GM19455 (cell line): Measurements from ENCODE around the gene PITRM1.
"Not testable (repeated sequence)": the region's sequence is repeated elsewhere in the genome, so short reads cannot be mapped to it uniquely, and the experiment has no call there.

Experiments used
- ATAC-seq: cut with Tn5 transposase; IDR thresholded peaks from one replicate; pipeline ENCODE4 v1.9.1; 2021; ENCODE audit not compliant: unreplicated experiment

PITRM1 gene

GRCh38 chr10:3124412-3125175, 48.0 kb downstream of the PITRM1 start:
- no peak for ATAC-seq

GRCh38 chr10:3123571-3124411, 48.8 kb downstream of the PITRM1 start:
- no peak for ATAC-seq

- ATAC-seq = no peak
These were observed 49.9 kb downstream of the PITRM1 start for GRCh38 chr10:3122486-3123205.

- no peak for ATAC-seq
These were observed 50.5 kb downstream of the PITRM1 start for GRCh38 chr10:3122034-3122433.

DNA sequence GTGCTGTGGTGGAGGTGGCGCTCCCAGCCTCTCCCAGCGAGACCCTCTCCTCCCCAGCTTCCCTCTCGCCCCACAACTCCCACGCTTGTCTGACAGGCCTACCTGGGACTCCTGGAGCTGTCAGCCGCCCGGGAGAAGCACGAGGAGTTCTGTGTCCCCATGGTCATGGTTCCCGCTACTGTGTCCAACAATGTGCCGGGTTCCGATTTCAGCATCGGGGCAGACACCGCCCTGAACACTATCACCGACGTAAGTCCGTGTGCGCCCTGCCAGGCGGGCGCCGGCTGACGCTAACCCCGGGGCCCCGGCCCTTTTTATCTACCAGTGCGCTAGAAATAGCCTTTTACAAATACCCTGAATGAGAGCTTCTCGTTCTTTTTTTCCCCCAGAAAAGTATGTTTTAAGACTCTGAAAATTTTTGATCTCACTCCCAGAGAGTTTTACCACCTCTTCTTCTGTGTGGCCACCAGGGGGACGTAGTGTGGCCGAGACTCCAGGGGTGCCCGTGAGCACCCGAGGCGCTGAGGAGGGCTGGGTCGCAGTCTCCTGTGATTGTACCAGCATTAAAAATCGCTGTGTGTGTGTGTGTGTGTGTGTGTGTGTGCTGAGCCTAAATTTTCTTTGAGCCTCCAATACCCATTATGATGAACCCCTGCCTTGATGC, 52.7 kb downstream of the PITRM1 start:
- no peak for ATAC-seq

DNA sequence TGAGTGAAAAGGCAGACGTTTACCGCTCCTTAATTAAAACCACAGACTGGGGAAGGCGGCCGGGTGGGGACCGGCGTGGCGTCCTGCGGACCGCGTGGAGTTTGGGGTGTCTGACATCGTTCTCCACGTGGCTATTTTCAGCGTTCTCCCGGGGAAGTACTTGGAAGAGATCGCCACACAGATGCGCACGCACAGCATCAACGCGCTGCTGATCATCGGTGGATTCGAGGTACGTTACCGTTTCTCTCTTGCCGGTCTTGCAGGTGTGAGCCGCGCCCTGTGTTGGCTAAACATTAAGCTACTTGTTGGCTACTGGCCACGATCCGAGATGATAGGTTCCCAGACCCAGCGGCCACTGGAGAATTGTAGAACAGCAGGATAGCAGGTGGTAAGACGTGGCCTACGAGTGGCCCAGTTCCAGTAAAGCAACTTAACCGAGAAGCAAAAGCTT, 53.9 kb downstream of the PITRM1 start:
- ATAC-seq = no peak

DNA sequence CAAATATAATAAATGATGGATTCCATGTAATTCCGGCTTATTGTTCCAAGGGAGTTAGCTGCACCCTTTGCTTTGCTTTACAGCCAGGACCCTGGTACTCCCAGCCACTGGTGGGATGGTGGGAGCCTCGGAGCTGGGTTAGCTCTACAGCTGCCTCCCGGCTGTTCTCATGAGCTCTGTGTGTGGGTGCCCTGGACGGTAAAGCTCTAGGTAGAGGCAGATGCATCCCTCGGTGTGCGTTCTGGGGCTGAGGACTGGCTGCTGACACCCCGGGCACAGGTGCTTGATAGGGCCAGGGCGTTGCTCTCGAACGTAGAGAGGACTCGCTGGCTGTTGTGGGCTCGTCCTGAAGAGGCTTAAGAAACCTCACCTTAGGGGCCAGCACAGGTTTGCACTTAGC, 55.1 kb downstream of the PITRM1 start:
- ATAC-seq = no peak

DNA sequence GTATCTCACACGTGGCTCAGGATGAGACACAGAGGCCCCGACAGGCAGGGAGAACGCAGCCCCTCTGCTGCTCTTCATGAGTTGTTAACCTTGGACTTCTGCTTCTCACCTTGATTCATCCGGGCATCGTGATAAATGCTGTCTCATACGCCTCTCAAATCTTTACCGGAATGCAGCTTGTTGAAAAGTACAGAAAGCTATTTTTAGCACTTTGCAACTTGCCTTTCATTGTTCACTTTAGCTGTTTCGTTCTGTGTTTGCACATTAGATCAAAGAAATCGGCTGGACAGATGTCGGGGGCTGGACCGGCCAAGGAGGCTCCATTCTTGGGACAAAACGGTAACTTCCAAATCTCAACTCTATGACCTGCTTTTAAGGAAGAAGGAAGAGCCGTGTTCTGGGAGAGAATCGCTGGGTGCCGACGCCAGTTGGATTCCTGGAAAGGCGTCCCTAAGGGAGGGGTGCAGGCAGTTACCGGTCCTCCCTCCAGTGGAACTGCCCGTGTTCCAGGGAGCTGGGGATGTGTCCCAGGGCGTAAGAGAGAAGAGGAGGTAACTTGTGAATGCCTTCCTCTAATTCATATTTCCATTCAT, 56.0 kb downstream of the PITRM1 start:
- ATAC-seq = no peak

GRCh38 chr10:3115685-3116084, 56.9 kb downstream of the PITRM1 start:
- ATAC-seq = no peak

DNA sequence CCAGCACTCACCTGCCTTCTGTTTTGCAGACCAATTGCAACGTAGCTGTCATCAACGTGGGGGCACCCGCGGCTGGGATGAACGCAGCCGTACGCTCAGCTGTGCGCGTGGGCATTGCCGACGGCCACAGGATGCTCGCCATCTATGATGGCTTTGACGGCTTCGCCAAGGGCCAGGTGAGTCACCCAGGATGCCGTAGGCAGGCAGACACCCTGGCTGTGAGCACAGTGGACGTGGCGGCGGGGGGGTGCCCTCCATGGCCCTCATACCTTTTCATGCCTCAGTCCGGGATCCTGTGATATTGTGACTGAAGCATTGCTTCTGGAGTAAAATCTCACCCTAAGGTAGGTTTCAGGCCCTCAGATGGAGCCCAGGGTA, 59.2 kb downstream of the PITRM1 start:
- no peak for ATAC-seq

- no peak for ATAC-seq
These were observed 60.9 kb downstream of the PITRM1 start for GRCh38 chr10:3111621-3112163.

GRCh38 chr10:3110782-3111620, 61.6 kb downstream of the PITRM1 start:
- no peak for ATAC-seq

- ATAC-seq = no peak
These were observed 62.9 kb downstream of the PITRM1 start for GRCh38 chr10:3109633-3110032.

DNA sequence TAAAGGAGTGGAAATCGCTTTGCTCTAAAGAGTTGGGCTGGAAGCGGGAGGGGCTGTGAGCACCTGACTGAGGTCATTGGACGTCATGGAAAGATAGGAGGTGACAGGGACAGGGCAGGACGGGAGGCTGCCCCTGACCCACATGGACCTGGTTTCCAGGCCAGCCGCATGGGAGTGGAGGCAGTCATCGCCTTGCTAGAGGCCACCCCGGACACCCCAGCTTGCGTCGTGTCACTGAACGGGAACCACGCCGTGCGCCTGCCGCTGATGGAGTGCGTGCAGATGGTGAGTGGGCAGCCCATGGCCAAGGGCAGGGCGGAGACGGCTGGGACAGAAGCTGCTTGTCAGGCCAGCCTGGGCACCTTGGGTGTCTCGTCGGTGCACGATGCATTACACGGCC, 63.4 kb downstream of the PITRM1 start:
- ATAC-seq = no peak

GRCh38 chr10:3108575-3109105, 63.9 kb downstream of the PITRM1 start:
- ATAC-seq = no peak

DNA sequence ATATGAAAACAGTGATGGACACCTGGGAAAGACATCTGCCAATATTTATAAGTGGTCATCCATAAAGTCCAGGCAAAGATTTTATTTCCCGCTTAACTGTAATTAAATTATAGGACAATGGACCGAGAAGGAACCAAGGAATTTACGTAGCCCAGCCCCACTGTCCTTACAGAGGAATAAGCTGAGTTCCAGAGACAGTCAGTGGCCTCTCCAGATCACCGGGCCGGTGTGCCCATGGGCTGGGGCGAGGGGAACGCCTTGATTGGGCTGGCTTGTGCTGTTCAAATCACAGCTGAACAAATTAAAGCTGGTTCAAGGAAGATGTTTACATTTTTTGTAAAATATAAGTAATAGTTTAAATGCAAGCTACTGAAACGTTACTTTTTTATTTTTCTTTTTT, 64.5 kb downstream of the PITRM1 start:
- ATAC-seq = no peak

DNA sequence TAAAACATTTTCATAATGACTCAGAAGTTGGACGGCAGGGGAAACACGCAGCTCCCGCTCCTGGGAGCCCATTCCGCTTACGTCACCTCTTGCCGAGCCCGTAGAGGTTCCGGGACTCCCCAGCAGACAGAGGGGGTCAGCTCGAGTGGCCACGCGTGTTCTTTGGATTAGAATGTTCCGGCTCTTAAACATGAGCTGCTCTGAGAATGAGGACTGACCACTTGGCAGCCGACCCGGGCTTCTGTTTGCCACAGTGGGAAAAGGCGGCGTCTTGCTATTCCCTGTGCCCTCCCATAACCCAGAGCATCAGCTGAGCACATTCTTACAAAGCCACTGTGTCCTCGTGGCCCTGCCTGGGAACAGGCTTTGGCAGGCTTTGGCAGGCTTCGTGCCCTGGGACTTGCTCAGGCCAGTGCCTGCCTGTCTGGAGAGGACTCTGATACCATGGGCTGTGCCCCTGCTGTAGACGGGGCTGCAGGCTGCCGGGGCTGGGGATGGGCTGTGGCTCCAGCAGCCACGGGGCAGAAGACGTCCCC, 65.1 kb downstream of the PITRM1 start:
- no peak for ATAC-seq

GRCh38 chr10:3106928-3107425, 65.6 kb downstream of the PITRM1 start:
- ATAC-seq = no peak

GRCh38 chr10:3106328-3106727, 66.3 kb downstream of the PITRM1 start:
- not testable (repeated sequence) for ATAC-seq
